ENCODE measurements around the gene IL7R.

- TF ChIP-seq, protein P1, sequence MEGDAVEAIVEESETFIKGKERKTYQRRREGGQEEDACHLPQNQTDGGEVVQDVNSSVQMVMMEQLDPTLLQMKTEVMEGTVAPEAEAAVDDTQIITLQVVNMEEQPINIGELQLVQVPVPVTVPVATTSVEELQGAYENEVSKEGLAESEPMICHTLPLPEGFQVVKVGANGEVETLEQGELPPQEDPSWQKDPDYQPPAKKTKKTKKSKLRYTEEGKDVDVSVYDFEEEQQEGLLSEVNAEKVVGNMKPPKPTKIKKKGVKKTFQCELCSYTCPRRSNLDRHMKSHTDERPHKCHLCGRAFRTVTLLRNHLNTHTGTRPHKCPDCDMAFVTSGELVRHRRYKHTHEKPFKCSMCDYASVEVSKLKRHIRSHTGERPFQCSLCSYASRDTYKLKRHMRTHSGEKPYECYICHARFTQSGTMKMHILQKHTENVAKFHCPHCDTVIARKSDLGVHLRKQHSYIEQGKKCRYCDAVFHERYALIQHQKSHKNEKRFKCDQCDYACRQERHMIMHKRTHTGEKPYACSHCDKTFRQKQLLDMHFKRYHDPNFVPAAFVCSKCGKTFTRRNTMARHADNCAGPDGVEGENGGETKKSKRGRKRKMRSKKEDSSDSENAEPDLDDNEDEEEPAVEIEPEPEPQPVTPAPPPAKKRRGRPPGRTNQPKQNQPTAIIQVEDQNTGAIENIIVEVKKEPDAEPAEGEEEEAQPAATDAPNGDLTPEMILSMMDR (conservative IDR thresholded peaks at IDR 0.05 in 1 of 2, IDR thresholded peaks at IDR 0.05 in 1 of 2; ENCODE audit: low read depth in 1 of 2, low read length in 2 of 2): no peak
- no peak for TF ChIP-seq EZH2 (IDR thresholded peaks at IDR 0.05; ENCODE audit: low read length, missing control alignments)
Measured at GRCh38 chr5:35876454-35876853, 19.8 kb downstream of the IL7R start.
